Stimulated activated naive CD4-positive, alpha-beta T cell treated with Interleukin-2 at 50 U/mL for 16 hours (primary cell): ENCODE data around the gene VASH1.
"Not testable (repeated sequence)": the region's sequence is repeated elsewhere in the genome, so short reads cannot be mapped to it uniquely, and the experiment has no call there.

Experiments used
- DNase-seq: peaks from one replicate; lab custom pipeline; 2025; lab: John Stamatoyannopoulos, UW

VASH1 gene

DNA sequence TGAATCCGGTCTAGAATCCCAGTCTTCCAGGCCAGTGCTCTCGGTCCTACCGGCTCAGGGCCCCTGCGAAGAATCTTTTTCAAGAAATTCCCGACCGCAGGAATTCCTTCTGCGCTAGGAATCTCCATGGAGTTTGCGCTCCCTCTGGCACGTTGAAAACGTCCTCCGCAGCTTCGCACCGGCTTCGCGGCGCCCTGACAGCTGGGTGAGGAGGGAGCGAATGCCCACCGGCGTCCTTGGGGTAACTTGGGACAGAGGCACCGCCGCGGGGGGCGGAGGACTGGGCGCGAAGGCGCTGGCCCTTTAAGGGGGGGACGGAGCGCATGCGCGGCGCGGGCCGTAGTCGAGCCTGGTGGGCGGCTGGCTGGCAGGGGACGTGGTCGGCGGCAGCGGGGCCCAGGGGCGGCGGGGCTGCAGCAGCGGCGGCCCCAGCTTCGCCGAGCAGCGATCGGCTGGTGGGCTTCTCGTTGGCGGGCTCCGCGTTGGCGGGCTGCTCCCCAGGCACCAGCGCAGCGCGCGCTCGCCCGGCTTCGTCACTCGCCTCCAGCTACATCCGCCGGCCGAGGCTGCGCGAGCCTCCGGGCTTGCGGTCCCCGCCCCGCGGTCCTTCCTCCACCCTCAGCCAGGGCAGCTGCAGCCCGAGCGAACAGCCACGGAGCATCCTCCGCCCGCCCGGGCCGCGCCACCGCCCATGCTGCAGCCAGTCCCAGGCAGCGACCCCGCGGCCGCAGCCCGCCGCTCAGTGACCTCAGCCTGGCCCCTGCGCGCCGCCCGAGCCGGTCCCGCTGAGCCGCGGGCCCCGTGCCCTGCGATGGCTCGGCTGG, at the start of gene VASH1:
Gene VASH1, plus strand, starts transcription at position 333 of the 824 bp plus-strand sequence. CDS start 1,354 bp downstream, outside the sequence.
- DNase-seq: peak; percentile 57

DNA sequence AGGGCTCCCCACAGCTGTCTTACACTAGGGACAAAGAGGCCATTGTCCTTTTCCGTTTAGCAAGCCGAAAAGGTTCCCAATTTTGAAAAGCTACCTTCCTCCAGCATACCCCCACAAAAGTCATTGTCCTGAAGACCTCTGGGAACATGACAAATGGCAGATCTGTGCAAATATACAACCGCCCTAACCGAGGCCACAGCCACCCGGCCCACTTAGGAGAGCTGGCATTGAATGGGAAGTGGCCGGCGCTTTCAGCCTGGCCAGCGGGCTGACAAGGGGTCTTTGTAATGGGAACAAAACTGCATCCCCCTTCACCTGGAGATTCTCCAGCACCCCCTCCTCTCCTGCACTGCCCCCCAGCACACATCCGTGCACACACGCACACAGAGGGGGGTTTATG, 48.1 kb upstream of the VASH1 start:
- no peak for DNase-seq

DNA sequence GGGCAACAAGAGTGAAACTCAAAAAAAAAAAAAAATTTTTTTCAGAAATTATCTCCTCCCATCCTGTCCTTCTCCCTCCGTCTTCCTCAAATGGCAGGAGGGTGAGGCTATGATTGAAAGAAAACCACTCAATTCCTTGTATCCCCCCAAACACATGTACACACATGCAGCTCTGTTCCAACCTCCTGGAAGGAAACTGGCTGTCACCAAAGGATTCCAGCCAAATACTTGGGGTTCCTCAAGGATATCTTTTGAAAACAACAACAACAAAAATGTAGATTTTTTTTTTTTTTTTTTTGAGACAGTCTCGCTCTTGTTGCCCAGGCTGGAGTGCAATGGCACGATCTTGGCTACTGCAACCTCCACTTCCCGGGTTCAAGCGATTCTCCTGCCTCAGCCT, 46.8 kb upstream of the VASH1 start:
- no peak for DNase-seq

DNA sequence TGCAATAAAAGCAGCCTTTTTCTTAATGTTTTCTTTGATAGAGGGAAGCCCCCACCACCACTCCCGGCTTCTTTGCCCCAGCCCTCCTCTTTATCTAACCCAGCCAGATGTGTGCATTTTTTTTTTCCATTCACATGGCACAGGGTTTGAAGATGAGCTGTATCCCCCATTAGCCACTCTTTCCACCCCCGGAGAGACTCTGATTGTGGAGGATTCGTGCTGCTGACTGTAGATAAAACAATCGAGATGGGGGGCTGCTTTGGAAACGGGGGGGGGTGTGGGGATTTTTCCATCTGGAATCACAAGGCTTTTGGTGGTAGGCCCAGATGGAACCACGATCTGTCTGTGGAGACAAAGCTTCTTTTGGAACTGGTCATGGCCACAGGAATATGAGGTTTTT, 46.2 kb upstream of the VASH1 start:
- DNase-seq: no peak

DNA sequence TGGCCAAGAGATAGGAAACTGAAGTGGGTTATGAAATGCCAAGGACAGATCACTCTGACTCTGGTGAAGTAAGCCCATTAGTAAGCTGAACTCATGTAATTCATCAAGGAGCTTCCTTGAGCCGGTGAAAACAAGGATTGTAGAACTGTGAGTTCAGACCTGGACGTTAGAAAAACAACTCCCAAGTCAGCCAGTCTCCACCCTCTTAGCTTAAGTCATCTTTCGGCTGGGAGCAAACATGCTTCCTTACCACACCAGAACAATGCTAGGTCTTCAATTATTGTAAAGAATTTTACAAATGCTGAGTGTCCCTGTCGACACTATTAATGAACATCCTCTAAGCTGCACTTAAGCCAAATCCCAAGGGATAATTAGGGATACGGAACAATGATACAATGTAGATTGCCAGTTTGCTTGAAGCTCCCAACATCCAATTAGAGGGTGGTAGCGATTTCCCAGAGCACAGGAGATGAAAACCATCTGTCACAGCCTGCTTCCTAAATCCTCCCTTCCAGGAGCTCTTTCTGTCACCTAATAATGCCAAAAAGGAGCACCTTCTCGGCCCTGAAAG, 45.7 kb upstream of the VASH1 start:
- DNase-seq: no peak

DNA sequence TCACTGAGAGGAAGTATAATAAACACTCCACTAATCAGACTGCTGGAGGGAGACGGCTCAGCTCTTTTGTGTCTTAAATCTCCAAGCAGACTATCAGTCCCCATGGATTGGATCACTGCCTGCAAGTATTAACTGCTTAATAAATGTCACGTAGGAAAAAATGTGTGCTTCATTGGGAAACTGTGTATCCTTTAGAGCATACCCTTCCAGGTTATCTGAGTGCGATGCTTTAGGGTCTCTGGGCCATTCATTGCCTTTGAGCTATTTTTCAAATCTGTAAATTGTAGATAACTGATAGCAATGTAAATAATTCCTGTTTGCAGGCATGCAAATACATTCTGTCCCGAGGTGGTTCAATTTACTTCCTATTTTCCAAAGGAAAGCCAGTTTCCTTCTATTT, 45.0 kb upstream of the VASH1 start:
- no peak for DNase-seq

DNA sequence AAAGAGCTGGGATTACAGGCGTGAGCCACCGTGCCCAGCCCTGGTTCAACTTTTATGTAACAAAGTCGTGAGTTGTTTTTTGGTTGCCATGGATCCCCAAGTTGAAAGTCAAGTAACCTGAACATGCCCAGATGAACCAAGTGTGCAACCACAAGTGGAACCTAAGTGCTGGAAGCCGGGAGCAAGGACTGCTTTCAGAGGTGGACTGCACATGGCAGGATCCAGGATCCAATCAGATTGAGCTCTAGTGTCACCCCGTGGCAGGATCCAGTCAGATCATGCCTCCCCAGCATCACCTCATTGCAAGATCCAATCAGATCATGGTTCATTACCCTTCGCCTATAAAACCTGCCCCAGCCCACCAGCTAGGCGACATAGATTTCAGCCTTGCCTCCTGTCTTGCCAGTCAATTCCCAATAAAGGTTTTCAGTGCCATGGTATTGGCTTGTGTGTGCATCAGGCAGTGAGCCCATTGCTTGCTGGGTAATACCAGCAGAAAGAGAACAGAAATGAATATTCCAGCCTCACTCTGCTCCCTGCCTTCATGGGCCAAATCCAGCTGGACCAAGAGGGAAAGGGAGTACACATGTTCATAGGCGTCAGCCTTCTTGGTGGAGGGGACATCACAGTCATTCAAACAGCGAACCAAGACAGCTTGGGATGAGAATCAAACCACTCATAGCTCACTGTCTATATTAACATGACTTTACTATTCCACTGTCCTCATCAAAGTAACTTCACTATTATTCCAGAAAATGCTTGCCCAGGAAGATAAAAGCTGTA, 43.6 kb upstream of the VASH1 start:
- DNase-seq: no peak

DNA sequence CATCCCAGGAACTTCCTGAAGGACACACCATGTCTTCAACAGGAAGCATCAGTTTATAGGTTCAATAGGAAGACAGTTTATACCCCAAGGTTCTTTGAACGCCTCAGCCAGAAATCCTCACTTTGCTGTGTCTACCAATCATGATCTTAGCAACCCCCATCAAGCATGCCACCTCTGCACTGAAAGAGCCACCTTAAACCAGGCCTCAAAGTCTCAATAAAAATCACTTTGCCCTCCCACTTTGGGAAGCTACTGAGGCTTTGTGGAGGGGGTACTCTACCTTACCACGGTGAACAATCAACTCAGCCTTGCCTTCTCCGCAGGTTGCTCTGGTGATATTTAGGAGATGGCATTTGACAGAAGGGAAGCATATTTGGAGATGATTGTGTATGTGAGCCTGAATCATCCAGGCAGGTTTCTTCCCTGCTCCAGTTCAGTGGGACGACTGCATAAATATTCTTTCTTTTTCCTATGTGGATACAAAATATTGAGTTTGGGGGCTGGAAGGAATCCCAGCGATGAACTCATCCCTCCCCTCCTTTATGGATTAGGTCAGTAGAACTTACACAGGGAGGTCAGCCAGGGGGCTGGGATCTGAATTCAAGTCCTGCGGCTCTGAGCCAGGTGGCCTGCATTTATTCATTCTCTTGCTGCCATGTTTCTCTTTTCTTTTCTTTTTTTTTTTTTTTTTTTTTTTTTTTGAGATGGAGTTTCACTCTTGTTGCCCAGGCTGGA, 42.8 kb upstream of the VASH1 start:
- no peak for DNase-seq

DNA sequence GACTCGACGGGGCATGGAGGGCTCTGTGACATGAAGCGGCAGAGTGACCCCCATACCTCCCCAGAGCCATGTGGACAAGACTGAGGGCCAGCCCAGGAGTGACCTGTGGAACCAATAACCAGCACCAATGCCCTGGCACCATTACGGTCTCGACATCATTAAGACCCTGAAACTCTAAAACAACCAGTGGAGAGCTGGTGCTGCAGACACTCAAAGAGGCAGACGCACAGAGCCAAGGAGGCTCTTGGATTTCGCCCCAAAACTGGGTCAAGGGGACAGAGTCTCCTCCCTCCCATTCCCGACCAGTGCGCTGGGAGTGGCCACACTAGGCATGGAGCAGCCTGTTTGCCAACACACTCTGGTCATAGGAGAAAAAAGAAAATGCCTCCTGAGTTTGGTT, 41.6 kb upstream of the VASH1 start:
- no peak for DNase-seq

DNA sequence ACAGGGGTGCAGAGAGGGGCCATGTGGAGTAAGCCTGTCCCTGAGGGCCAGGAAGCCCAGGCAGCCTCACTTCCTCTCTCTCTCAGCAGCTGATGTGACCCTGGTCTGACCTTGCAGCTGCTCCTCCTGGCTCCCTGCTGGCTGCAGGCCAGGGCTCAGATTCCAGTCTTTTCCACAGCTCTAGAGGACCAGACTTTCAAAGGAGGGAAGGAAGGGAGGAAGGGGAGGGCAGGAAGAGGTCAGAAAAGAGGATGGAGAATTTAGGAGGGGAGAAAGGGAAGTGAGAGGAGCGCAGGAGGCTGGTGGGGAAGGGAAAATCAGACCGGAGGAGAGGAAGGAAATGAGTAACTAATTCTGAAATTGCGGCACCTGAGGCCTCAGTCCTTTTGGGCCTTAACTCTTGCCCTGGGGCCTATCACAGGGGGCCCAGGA, 40.9 kb upstream of the VASH1 start:
- DNase-seq: no peak

DNA sequence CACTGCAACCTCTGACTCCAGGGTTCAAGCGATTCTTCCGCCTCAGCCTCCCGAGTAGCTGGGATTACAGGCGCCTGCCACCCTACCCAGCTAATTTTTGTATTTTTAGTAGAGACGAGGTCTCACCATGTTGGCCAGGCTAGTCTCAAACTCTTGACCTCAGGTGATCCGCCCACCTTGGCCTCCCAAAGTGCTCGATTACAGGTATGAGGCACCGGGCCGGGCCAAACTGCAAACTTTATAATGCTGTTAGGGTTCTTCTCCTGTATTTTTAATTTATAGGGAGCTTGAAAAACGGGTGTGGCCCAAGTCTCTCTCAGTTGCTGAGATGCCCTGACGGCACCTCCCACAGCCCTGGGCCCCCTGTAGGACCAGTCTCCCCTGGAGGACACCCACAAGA, 39.8 kb upstream of the VASH1 start:
- DNase-seq: not testable (repeated sequence)

DNA sequence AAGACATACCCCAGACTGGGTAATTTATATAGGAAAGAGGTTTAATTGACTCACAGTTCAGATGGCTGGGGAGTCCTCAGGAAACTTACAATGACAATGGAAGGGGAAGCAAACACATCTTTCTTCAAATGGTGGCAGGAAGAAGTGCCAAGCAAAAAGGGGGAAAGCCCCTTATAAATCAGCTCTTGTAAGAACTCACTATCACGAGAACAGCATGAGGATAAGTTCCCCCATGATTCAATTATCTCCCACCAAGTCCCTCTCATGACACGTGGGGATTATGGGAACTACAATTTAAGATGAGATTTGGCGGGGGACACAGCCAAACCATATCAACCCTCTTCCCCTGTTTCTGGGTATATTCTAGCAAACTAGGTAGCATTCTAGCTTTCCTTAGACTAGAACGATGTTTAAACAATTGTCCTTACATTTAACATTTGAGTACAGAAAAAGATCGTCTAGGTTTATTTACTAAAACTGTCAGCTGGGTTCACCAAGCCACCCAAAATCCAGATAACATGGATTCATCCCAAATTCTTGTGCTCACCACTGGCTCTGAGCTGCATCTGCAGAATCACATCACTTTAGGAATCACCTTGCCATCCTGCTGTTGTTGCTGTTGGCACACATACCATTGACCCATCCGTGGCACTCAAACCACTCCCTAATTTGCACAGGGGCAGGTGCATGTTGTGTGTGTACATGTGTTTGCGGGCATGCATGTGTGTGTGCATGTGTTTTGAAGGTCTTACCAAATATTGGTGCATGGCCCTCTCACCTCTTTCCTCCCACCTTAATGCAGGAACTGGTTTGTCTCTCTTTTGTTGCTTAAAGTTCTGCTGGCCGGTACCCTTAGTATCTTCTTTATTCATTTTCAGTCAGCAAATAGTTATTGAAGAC, 36.4 kb upstream of the VASH1 start:
- no peak for DNase-seq

DNA sequence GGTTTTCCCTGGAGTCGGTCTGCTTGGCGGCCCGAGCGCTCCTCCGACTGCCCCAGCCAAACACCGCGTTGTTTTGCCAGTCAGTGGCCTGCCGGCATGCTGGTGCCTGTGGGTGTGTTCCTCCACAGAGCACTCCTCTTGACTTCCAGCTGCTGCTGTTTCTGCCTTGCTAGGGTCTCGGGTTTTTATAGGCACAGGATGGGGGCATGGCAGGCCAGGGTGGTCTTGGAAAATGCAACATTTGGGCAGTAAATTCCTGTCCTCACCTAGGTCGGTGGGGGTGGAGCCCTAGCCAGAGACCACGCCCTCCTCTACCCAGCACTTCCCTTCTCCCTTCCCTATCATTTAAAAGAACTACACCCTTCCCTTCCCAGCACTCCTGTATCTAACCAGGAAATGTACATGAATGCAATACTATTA, 34.7 kb upstream of the VASH1 start:
- DNase-seq: no peak

DNA sequence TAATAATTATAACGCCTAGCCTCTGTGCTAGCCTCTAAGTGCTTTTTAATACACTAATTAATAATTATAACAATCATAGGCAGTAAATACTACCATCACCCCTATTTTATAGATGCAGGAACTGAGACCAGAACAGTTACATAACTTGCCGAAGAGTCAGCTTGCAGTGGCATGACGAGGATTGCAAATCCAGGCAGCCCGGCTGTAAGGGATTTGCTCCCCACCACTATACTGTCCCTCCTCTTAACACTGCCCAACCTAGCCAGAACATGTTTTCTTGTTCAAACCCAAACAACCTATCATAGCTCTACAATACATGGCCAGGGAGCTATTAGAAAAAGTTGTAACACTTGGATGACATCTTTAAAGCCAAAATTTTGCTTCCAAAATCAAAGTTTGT, 33.9 kb upstream of the VASH1 start:
- no peak for DNase-seq

DNA sequence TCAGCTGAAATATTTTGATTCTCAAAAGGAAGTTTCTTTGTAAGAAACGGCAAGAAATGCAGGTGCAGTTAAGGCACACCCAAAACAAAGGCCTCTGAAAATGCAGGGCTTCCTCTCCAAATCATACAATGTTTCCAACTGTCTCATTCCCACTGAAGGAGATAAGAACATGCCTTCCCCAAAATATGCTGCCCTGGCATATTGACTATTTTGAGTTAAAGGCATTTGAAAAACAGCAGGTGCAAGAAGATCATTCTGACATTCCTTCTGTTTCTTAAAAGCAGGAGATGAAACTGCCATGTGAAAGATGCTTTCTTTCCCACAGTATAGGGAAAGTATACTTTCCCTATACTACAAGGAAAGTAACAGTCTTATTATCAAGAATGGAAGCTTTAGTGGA, 33.4 kb upstream of the VASH1 start:
- DNase-seq: no peak

DNA sequence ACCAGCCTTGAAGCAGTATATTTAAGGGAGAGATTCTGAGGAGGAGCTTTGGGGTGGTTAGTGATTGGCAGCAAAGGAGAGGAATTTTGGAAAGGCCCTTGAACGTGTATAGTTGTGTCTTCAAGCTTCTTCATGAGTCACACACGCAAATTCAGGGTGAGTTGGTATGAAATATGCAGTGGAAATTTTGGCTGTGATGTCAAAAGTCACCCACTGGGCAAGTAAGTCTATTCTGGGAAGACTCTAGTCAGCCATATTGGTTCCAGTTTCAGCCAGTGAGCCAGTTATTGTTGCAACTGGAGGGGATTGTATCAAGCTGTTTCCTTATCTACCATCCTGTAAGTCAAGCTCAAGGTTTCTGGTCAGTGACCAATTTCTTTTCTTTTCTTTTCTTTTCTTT, 32.0 kb upstream of the VASH1 start:
- DNase-seq: no peak

DNA sequence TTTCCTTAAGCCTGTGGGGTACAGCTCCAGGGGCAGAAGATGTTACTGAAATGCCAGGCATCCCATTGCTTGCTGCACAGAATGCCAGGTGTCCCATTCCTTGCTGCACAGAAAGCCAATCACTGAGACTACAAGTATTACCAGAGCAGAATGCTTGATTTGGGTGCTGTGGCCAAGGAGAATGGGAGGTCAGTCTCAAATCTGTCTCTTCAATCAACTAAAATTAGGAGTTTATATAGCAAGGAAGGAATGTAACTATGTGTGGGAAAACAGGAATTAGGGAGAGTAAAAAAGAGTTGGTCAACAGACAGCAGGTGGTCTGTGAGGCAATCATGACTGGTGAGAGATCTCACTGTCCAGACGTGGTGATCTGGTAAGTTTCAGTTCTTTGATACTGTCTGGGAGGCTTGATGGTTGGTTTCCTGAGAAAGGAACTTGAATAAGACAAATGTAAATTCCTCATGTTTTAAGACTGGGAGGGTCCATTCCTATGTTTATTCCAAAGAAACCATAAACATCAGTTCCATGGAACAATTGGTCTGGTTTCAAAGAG, 31.2 kb upstream of the VASH1 start:
- DNase-seq: no peak

DNA sequence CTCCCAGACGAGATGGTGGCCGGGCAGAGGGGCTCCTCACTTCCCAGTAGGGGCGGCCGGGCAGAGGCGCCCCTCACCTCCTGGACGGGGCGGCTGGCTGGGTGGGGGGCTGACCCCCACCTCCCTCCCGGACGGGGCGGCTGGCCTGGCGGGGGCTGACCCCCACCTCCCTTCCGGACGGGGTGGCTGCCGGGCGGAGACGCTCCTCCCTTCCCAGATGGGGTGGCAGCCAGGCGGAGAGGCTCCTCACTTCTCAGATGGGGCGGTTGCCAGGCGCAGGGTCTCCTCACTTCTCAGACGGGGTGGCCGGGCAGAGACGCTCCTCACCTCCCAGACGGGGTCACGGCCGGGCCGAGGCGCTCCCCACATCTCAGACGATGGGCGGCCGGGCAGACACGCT, 26.8 kb upstream of the VASH1 start:
- DNase-seq: not testable (repeated sequence)

DNA sequence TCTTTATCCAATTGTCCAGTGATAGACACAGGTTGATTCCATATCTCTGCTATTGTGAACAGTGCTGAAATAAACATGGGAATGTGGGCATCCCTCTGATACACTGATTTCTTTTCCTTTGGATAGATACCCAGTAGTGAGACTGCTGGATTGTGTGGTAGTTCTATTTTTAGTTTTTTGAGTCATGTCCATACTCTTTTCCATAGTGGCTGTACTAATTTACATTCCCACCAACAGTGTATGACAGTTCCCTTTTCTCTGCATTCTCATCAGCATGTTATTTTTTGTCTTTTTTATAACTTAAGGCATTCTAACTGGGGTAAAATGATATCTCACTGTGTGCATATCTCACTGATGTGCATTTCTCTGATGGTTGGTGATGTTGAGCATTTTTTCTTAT, 24.8 kb upstream of the VASH1 start:
- no peak for DNase-seq

DNA sequence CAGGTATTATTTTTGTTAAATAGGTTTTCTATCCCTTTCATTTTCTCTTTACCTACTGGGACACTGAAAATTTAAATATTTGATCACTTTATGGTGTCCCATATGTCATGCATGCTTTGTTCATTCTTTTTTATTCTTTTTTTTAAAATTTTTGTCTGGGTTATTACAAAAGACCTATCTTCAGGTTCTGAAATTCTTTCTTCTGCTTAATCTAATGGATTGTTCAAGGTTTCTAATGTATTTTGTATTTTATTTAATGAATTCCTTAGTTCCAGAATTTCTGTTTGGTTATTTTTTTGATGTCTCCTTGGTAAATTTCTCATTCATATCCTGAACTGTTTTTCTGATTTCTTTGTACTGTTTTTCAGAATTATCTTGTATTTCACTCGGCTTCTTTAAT, 20.2 kb upstream of the VASH1 start:
- no peak for DNase-seq

DNA sequence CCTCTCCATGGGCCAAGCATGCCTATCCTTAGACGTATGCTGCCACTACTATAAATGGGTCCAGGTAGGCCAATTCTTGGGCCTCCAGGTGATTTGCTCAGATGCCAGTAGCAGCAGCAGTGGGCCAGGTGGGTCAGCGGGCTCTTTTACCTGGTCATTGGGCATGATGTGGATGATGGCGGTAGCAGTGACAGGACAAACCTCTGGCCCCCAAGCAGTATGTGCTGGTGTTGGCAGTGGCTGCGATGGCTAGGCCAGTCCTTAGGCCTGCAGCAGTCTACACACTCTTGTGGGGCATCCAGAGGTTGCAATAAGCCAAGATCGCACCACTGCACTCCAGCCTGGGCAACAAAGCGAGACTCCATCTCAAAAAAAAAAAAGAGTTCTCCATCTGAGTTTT, 19.1 kb upstream of the VASH1 start:
- no peak for DNase-seq
